Heart left ventricle (tissue), 16 donors: ENCODE results near the gene DGAT2L6. TPM values are rescaled to one million over a fixed set of nuclear protein-coding genes. Genes with fewer than 3 reads are reported as not detected.
"Not testable (repeated sequence)": the region's sequence is repeated elsewhere in the genome, so short reads cannot be mapped to it uniquely, and the experiment has no call there.

Experiments used
- ATAC-seq, 4 donors: fragments of 200-7000 bp; cut with Tn5 transposase; one replicate each; pipeline ENCODE4 v1.9.1; 2020 to 2022; ENCODE audit warnings: moderate library complexity in 4 of 4, mild to moderate bottlenecking in 3 of 4, moderate number of reproducible peaks in 1 of 4
- DNase-seq, 5 donors: peaks; one replicate each; pipeline ENCODE4 v3.0.0-alpha.2; 2020
- H3K27ac ChIP-seq, 12 donors: fragments of 200-600 bp; sonication (generic) in 4 of 12; one replicate each; pipeline versions ENCODE4 v1.5.0 to v1.8.0; 2016 to 2022; ENCODE audit warnings: mild to moderate bottlenecking in 2 of 12
- H3K27me3 ChIP-seq, 9 donors: fragments of 200-600 bp; sonication (generic) in 2 of 9; one replicate each; pipeline versions ENCODE4 v1.5.1 to v1.8.0; 2016 to 2022; ENCODE audit warnings: mild to moderate bottlenecking in 3 of 9
- H3K36me3 ChIP-seq, 9 donors: fragments of 200-600 bp; sonication (generic) in 2 of 9; one replicate each; pipeline versions ENCODE4 v1.5.0 to v1.8.0; 2018 to 2022; ENCODE audit warnings: mild to moderate bottlenecking in 2 of 9
- H3K4me1 ChIP-seq, 12 donors: fragments of 200-600 bp; sonication (generic) in 4 of 12; one replicate each; pipeline versions ENCODE4 v1.5.0 to v1.8.0; 2016 to 2022; ENCODE audit warnings: mild to moderate bottlenecking in 3 of 12
- H3K4me3 ChIP-seq, 12 donors: fragments of 200-600 bp; sonication (generic) in 4 of 12; one replicate each; pipeline versions ENCODE4 v1.5.0 to v1.8.0; 2017 to 2022; ENCODE audit warnings: mild to moderate bottlenecking in 9 of 12, moderate library complexity in 4 of 12
- H3K9me3 ChIP-seq, 12 donors: fragments of 200-600 bp; sonication (generic) in 4 of 12; one replicate each; pipeline versions ENCODE4 v1.5.0 to v1.8.0; 2016 to 2022; ENCODE audit warnings: mild to moderate bottlenecking in 1 of 12
- CTCF ChIP-seq, 12 donors: fragments of 200-600 bp; sonication (generic) in 4 of 12; IDR thresholded peaks; one replicate each; pipeline versions ENCODE4 v1.5.0 to v1.8.0; 2018 to 2022; ENCODE audit warnings: antibody characterized with exemption in 12 of 12, mild to moderate bottlenecking in 5 of 12
- POLR2A ChIP-seq, 2 donors: fragments of 450-650 bp; IDR thresholded peaks; one replicate each; pipeline ENCODE4 v1.6.1; 2017; ENCODE audit warnings: antibody characterized with exemption in 2 of 2, mild to moderate bottlenecking in 2 of 2, moderate library complexity in 2 of 2
- WGBS, 4 donors: extraction: QIAGEN DNeasy Blood & Tissue Kit in 2 of 4; methylation state at CpG; one replicate each; pipeline versions ENCODE4 v1.1.5 to v1.1.7; 2013 to 2018; 5-methylcytosine and 5-hydroxymethylcytosine counted together
- intact Hi-C, 10 donors: fragments of 100-400 bp; cut with DNase I; formaldehyde crosslinking; loops; one replicate each; pipeline versions ENCODE4 v1.11.1 to v1.14.2; 2022
- polyA plus RNA-seq, 2 donors: library from polyadenylated mRNA; stranded (reverse); fragments of 200-250 nt; gene quantifications; one replicate each; pipeline ENCODE4 v1.2.3, GENCODE V29; 2013
- total RNA-seq, 9 donors: library from RNA; depleted of rRNA in 2 of 9; stranded (reverse); fragments of >200 nt in 2 of 9; fragmentation: NEBNext Ultra II Directional in 3 of 9; extraction: Animal tissue kit (Norgen Biotek cat#: 25700) in 3 of 9; gene quantifications; one replicate each; pipeline versions ENCODE4 v1.1.0 to v1.2.4, GENCODE V29; 2016 to 2023
- donor health status: ischemic (EF 13 %, LVEDD 7.1; RV severe dilation, severe dysfunction).
- donor health status: healthy with polysubstance abuse.
- donor health status: DM: no; HTN: yes; CAD: no.
- donor health status: DM: no; HTN: no; CAD: no.
- donor health status: ischemic (EF 25% LVEDD 6.9; RV normal size, moderate dysfunction).
- donor health status: ischemic (EF 25% LVEDD 5.7; RV mildly dilated, moderate dysfunction).
- donor health status: healthy.
- donor health status: DM: yes; HTN: yes; CAD: no.
- donor health status: ischemic (EF 35%, LVEDD 5.7; RV mildly dilated, moderate dysfunction).
- donor health status: nonischemic (EF 11% LVEDD 7.7; RV severe dilation, severe dysfunction).
- donor health status: DM: yes; HTN: yes; CAD: no.
- donor health status: PGD.
- donor health status: ischemic (EF 29% LVEDD 5.4; RV normal size, mild dysfunction).
- donor health status: nonischemic (EF 23%, LVEDD 6.1; RV moderate dilation, normal function).

The DGAT2L6 gene
- total and polyA plus RNA-seq, 11 donors, result not detected

- Histone ChIP-seq H3K36me3 (no peaks in the 10 kb centered on the region), H3K4me3 (no peak within 1 kb of the TSS), H3K4me1 (peaks cover 0 to 3% (median 0%) of the 10 kb centered on the region in 12 donors), H3K27ac (no peak within 1 kb of the TSS), H3K27me3 (peaks cover 0 to 18% (median 0%) of the 10 kb centered on the region in 9 donors), H3K9me3 (no peaks in the 10 kb centered on the region)
- no peak for TF ChIP-seq CTCF (IDR thresholded peaks at IDR 0.05)
- DNase-seq (no peak), ATAC-seq (no peak)
- 62 to 92% (median 81%) methylated on average over 3 of the region's 3 CpGs for WGBS, 4 donors
- intact Hi-C loops, result no loop called here
Observed at GRCh38 chrX:70234355-70234754, 57.1 kb downstream of the DGAT2L6 start, which contains the start of gene AWAT1. Gene AWAT1 (plus strand): TSS chrX:70234655. CDS start chrX:70234696, 41 bp downstream.

DNA sequence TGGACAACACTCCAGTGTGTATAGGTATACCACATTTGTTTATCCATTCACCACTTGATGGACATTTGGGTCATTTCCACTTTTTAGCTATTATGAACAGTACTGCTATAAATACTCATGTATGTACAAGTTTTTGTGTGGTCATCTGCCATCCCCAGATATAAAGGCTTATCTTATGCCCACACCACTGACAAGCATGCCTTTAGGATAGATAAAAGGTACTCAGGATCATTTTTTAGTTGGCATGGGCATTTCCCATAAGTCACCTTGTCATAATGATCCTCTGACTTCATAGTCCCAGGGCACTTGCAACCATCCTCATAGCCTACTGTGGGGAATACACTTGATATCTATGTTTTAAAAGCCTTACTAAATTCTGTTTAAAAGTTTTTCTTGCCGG is 63.5 kb downstream of the DGAT2L6 start:
- H3K36me3 ChIP-seq, result no peaks in the 10 kb centered on the region
- intact Hi-C loops, result no loop called here
- no peaks in the 10 kb centered on the region for H3K4me1 ChIP-seq
- no peak for DNase-seq
- TF ChIP-seq POLR2A (IDR thresholded peaks at IDR 0.05), result no peak
- no peak for TF ChIP-seq CTCF (IDR thresholded peaks at IDR 0.05)
- no peak overlapping the region for H3K4me3 ChIP-seq
- no peaks in the 10 kb centered on the region for H3K9me3 ChIP-seq
- no peak for ATAC-seq
- no peak overlapping the region for H3K27ac ChIP-seq
- peaks cover 0 to 22% (median 0%) of the 10 kb centered on the region in 9 donors for H3K27me3 ChIP-seq
- 73 to 97% (median 94%) methylated on average over 1 of the region's 1 CpG for WGBS, 4 donors

- intact Hi-C loops, result no loop called here
- no peaks in the 10 kb centered on the region for H3K9me3 ChIP-seq
- H3K36me3 ChIP-seq, result no peaks in the 10 kb centered on the region
- no peaks in the 10 kb centered on the region for H3K4me1 ChIP-seq
- H3K27me3 ChIP-seq, result peaks cover 0 to 22% (median 0%) of the 10 kb centered on the region in 9 donors
- DNase-seq, result no peak
- H3K27ac ChIP-seq, result no peak overlapping the region
- no peak overlapping the region for H3K4me3 ChIP-seq
- TF ChIP-seq POLR2A (IDR thresholded peaks at IDR 0.05) (no peak), CTCF (IDR thresholded peaks at IDR 0.05) (no peak)
- no peak for ATAC-seq
- 75 to 95% (median 87%) methylated on average over 2 of the region's 2 CpGs for WGBS, 4 donors
Observed at GRCh38 chrX:70241501-70241900, 64.2 kb downstream of the DGAT2L6 start.

DNA sequence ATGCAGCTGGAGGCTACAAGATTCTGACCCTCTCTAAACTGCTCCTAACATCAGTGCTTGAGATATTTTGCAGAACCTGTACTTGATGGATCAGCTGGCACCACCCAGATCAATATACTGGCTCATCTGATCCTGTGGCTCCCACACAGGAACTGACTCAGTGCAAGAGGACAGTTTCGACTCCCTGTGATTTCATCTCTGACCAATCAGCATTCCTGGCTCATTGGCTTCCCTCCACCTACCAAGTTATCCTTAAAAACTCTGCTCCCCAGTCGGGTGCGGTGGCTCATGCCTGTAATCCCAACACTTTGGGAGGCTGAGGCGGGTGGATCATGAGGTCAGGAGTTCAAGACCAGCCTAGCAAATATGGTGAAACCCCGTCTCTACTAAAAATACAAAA is 66.3 kb downstream of the DGAT2L6 start:
- H3K27ac ChIP-seq, intact Hi-C loops, H3K4me1 ChIP-seq, H3K36me3 ChIP-seq, DNase-seq, ATAC-seq, H3K9me3 ChIP-seq, H3K4me3 ChIP-seq: not testable (repeated sequence)
- 57 to 83% (median 73%) methylated on average over 5 of the region's 5 CpGs for WGBS, 4 donors
- H3K27me3 ChIP-seq, result peaks cover 0 to 15% (median 0%) of the 10 kb centered on the region in 9 donors

GRCh38 chrX:70244881-70245280 is 67.6 kb downstream of the DGAT2L6 start:
- no peak for DNase-seq
- ATAC-seq, result no peak
- intact Hi-C loops, result no loop called here

More at GRCh38 chrX:70244881-70245280, 67.6 kb downstream of the DGAT2L6 start:
- Histone ChIP-seq H3K4me3 (no peak overlapping the region), H3K27me3 (peaks cover 0 to 12% (median 0%) of the 10 kb centered on the region in 9 donors), H3K36me3 (no peaks in the 10 kb centered on the region), H3K9me3 (no peaks in the 10 kb centered on the region), H3K27ac (no peak overlapping the region), H3K4me1 (no peaks in the 10 kb centered on the region)
- WGBS, 4 donors, result 67 to 90% (median 76%) methylated on average over 6 of the region's 6 CpGs
- TF ChIP-seq CTCF (IDR thresholded peaks at IDR 0.05), result no peak
- no peak for TF ChIP-seq POLR2A (IDR thresholded peaks at IDR 0.05)
